Measurements from ENCODE around the gene EML2. TPM values are rescaled to one million over a fixed set of nuclear protein-coding genes. Genes with fewer than 3 reads are reported as not detected.
A peak's percentile ranks its signal among the peaks of the same experiment; 100 is the strongest.

The EML2 gene
- total RNA-seq, 1 donor from 2014 or later: 27.1 TPM

DNA sequence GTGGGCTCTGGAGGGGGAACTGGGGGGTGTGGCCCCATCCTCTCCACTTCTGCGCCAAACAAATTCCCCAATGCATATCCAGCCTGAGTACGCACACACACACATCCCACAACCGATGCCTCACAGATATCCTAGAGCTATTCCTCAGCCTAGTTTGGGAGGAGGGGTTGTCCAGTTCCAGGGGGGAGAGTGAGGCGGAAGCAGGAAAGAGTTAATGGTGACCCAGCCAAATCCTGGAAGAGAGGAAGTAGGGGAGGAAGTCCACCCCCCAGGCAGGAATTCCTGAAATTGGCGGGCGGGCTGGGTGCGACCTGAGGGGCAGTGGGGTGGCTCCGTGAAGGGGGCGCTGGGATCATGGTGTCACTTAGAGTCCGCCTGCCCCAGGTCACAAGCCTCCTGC is 38.1 kb downstream of the EML2 start:
- TF ChIP-seq, protein P1, sequence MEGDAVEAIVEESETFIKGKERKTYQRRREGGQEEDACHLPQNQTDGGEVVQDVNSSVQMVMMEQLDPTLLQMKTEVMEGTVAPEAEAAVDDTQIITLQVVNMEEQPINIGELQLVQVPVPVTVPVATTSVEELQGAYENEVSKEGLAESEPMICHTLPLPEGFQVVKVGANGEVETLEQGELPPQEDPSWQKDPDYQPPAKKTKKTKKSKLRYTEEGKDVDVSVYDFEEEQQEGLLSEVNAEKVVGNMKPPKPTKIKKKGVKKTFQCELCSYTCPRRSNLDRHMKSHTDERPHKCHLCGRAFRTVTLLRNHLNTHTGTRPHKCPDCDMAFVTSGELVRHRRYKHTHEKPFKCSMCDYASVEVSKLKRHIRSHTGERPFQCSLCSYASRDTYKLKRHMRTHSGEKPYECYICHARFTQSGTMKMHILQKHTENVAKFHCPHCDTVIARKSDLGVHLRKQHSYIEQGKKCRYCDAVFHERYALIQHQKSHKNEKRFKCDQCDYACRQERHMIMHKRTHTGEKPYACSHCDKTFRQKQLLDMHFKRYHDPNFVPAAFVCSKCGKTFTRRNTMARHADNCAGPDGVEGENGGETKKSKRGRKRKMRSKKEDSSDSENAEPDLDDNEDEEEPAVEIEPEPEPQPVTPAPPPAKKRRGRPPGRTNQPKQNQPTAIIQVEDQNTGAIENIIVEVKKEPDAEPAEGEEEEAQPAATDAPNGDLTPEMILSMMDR (IDR thresholded peaks at IDR 0.05): no peak
- H3K4me3 Mint-ChIP-seq (ENCODE audit: unreplicated experiment): no peak overlapping the region
- H3K4me1 Mint-ChIP-seq (ENCODE audit: unreplicated experiment): peaks cover 30% of the 10 kb centered on the region
- no peak overlapping the region for H3K27ac Mint-ChIP-seq (ENCODE audit: unreplicated experiment)
- H3K9me3 Mint-ChIP-seq (ENCODE audit: unreplicated experiment): no peaks in the 10 kb centered on the region
- peaks cover 4% of the 10 kb centered on the region for H3K36me3 Mint-ChIP-seq (ENCODE audit: unreplicated experiment)
- peaks cover 42% of the 10 kb centered on the region for H3K27me3 Mint-ChIP-seq (ENCODE audit: unreplicated experiment)
- DNase-seq (ENCODE audit: extremely low spot score, unreplicated experiment): no peak

DNA sequence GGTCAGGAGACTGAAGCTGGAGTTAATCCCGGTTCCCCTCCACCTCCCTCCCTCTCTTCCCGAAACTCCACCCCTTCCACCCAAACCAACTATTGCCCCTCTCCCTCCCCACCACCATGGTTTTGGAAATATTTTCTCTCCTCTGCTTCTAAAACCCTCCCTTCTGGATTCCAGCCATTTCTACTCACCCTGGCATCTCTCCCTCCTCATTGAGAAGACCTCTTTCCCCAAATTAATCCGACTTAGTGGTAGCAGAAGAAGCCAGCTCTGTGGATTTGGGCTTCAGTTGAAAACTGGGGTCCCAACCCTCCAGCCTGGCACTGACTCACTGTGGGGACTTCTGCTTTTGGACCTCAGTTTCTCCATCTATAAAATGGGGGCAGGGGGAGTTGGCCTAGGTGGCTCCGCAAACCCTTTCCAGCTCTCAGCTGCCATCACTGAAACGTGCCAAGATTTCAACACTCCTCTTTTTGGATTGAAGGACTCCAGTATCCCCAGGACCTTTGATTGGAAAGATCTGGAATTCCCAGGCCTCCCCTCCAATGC is 38.8 kb downstream of the EML2 start:
- Mint-ChIP-seq H3K4me1 (ENCODE audit: unreplicated experiment) (peaks cover 30% of the 10 kb centered on the region), H3K27me3 (ENCODE audit: unreplicated experiment) (peaks cover 42% of the 10 kb centered on the region), H3K36me3 (ENCODE audit: unreplicated experiment) (peaks cover 4% of the 10 kb centered on the region), H3K9me3 (ENCODE audit: unreplicated experiment) (no peaks in the 10 kb centered on the region), H3K4me3 (ENCODE audit: unreplicated experiment) (no peak overlapping the region), H3K27ac (ENCODE audit: unreplicated experiment) (no peak overlapping the region)
- DNase-seq (ENCODE audit: extremely low spot score, unreplicated experiment): no peak
- TF ChIP-seq, protein P1 (IDR thresholded peaks at IDR 0.05): no peak

DNA sequence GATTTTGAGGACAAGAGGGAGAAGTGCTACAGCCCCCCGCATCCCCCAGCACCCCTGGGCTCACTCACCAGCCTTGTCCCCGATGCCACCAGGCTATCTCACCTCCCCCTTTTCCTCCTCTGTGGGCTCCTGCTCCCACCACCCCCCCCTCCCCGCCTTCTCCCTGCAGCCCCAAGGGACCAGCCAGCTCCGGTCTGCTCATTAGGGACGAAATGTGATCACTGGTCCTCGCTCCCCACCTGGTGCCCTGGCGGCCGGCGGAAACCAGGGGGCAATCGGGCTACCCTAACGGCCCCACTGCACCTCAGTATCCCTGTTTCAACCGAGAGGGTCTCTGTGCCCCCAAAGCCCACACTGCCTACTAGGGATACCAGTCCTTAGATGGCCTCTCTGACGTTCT is 39.9 kb downstream of the EML2 start:
- Mint-ChIP-seq H3K4me3 (ENCODE audit: unreplicated experiment) (no peak overlapping the region), H3K9me3 (ENCODE audit: unreplicated experiment) (no peaks in the 10 kb centered on the region), H3K27ac (ENCODE audit: unreplicated experiment) (no peak overlapping the region), H3K4me1 (ENCODE audit: unreplicated experiment) (peaks cover 30% of the 10 kb centered on the region), H3K36me3 (ENCODE audit: unreplicated experiment) (peaks cover 4% of the 10 kb centered on the region), H3K27me3 (ENCODE audit: unreplicated experiment) (peaks cover 42% of the 10 kb centered on the region)
- DNase-seq (ENCODE audit: extremely low spot score, unreplicated experiment): no peak
- TF ChIP-seq, protein P1 (IDR thresholded peaks at IDR 0.05): no peak

DNA sequence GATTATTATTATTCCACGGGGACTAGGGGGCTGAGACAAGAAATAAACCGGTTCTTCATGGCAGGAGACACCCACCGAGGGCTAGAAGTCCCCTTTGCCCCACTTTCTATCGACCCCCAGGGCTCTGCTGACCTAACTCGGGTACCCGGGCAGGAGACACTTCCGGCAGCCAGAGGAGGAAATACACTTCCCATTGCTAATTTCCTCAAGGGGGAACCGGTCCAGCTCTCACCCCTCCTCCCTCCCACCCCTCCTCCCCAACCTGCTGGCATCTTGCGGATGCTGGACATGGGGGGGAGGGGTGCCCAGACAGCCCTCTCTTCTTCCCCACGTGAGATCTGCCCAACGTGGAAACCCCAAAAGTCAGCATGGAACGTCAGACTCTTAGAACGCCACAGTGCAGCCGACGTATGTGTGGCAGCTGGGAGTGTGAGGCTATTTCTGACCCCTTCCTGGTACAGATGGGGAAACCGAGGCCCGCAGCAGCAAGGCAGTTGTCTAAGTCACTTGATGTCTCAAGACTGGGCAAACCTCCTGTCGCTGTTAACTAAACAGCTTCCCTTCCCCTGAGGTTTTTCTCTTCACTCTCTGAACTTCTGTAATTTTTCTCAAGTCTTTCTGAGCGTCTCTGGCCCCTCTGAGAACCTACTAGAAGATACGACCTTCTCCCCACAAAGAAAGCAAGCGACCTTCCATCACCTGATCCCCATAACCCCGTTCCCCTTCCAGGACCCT is 40.8 kb downstream of the EML2 start:
- H3K27me3 Mint-ChIP-seq (ENCODE audit: unreplicated experiment): peaks cover 40% of the 10 kb centered on the region
- DNase-seq (ENCODE audit: extremely low spot score, unreplicated experiment): no peak
- H3K27ac Mint-ChIP-seq (ENCODE audit: unreplicated experiment): no peak overlapping the region
- peak overlapping the region; percentile 16 for H3K4me3 Mint-ChIP-seq (ENCODE audit: unreplicated experiment)
- H3K4me1 Mint-ChIP-seq (ENCODE audit: unreplicated experiment): peaks cover 30% of the 10 kb centered on the region
- no peaks in the 10 kb centered on the region for H3K9me3 Mint-ChIP-seq (ENCODE audit: unreplicated experiment)
- H3K36me3 Mint-ChIP-seq (ENCODE audit: unreplicated experiment): peaks cover 4% of the 10 kb centered on the region
- TF ChIP-seq, protein P1 (IDR thresholded peaks at IDR 0.05): no peak

DNA sequence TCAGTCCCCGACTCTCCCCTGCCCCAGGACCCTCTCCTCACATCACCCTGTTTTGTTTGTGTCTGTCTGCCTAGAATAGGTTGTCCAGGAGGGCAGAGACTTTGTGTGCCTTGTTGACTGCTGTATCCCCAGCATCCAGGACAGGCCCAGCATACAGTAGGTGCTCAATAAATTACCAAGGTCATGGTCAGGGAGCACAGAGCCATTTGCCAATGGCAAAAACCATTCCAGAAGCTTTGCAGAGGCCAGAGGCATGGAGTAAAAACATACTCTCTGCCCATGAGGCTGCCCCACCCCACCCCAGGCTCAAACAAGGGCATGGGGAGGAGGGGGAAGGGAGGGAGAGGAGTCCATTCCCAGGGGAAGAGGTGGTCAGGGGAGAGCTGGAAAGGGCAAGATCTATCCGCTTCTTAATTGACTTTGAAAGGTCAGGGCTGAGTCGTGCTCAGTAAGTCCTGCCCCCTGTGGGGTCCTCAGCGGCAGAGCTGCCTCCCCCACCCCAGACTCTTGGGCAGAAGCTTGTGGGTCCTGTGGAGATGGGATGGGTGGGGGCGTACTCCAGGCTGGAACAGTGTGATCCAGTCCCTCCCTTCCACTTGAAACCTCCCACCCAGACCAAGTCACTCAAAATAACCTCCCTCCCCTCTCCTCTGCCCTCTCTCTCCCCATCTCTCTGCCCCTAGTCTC is 41.6 kb downstream of the EML2 start:
- peak overlapping the region; percentile 16 for H3K4me3 Mint-ChIP-seq (ENCODE audit: unreplicated experiment)
- H3K36me3 Mint-ChIP-seq (ENCODE audit: unreplicated experiment): peaks cover 4% of the 10 kb centered on the region
- no peak overlapping the region for H3K27ac Mint-ChIP-seq (ENCODE audit: unreplicated experiment)
- no peaks in the 10 kb centered on the region for H3K9me3 Mint-ChIP-seq (ENCODE audit: unreplicated experiment)
- no peak for DNase-seq (ENCODE audit: extremely low spot score, unreplicated experiment)
- H3K27me3 Mint-ChIP-seq (ENCODE audit: unreplicated experiment): peaks cover 37% of the 10 kb centered on the region
- TF ChIP-seq, protein P1 (IDR thresholded peaks at IDR 0.05): no peak
- H3K4me1 Mint-ChIP-seq (ENCODE audit: unreplicated experiment): peaks cover 29% of the 10 kb centered on the region
